GM18519 (cell line): ENCODE measurements around the gene ARHGEF6.
"Not testable (repeated sequence)": the region's sequence is repeated elsewhere in the genome, so short reads cannot be mapped to it uniquely, and the experiment has no call there.

Source experiments
- ATAC-seq: cut with Tn5 transposase; IDR thresholded peaks from one replicate; pipeline ENCODE4 v1.9.1; 2021; ENCODE audit warnings: mild to moderate bottlenecking, moderate library complexity; ENCODE audit not compliant: unreplicated experiment, low FRiP score

The ARHGEF6 gene

DNA sequence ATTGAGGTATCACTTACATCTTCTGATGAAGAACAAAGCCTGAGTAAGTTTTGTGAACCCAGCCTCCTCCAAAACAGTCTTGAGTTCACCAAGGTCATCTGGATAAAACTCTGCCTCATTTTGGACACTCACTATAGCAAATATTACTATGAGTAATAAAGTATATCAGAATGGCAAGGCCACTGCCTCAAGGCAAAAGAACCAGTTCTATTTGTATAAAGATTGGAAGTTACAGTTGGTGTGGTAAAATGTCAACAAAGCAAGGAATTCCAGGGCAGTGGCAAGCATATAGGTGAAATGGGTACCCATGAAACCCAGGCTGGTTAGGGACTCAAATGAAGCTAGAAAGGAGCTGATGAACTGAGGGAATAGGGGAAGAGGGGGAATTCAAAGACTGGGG is 2.4 kb upstream of the ARHGEF6 start:
- ATAC-seq = no peak

DNA sequence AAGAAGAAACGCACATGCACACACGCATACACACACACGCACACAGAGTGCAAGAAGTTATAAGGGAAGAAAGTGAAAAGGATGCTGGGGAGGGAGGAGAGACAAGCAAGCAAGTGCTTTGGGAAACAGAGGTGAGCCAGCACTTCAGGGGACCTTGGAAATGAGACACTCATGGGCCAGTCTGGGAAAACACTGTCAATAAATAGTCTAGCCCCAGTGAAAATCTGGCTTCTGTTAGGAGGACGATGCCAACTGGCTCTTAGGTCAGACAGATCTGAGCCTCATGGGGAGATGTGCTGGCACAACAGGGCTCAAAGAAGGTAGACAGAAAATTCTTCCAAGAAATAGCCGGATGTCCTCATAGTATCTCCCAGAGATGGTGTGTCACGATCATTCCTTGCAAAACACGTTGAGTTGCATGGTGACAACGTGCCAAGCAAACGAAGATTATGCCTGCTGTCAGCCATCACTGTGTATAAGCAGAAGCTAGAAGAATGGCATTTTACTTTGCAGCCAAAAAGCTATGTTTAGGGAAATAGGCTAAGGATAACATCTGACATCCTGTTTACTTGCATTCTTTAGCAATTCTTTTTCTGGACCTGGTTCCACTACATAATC is 557 bp upstream of the ARHGEF6 start:
- ATAC-seq = no peak

DNA sequence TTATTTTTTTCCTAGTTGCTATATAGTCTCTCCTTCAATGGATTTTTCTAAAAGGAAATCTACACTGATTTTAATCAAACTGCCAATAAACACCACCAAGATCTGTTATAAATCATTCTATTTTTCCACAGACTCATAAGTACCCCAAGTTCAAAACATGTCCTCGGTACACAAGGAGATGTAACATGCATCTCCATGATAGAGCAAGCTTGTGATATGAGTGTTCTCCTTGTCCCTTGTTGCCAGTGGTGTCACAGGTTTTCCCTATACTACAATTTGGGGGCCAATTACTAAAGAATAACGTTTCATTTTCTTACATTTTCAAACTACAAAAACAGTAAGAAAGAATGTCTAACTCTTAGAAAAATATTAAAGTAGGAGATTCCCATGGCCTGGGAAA is 491 bp downstream of the ARHGEF6 start:
- ATAC-seq = no peak

DNA sequence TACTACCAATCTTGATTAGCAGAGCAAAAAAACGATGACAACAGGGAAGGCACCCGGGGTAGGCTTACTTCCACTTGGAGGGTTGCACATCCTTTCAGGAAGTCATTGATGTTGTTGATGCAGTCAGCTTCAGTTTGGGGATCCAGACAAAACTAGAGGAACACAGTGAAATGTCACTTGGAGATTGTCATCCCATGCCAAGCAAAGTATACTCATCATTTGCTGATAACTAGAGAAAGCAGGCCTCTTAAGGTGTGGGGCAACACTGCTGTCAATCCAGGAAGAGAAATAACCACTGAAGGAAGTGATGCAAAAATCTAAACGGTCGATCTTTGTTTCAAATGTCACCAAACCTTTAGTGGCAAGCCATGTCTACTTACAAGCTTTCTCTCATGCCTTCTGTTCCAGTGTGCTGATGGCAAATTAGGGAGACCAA is 1.4 kb downstream of the ARHGEF6 start:
- ATAC-seq = peak; percentile 33

GRCh38 chrX:136778916-136779315 is 1.8 kb downstream of the ARHGEF6 start:
- ATAC-seq = no peak

DNA sequence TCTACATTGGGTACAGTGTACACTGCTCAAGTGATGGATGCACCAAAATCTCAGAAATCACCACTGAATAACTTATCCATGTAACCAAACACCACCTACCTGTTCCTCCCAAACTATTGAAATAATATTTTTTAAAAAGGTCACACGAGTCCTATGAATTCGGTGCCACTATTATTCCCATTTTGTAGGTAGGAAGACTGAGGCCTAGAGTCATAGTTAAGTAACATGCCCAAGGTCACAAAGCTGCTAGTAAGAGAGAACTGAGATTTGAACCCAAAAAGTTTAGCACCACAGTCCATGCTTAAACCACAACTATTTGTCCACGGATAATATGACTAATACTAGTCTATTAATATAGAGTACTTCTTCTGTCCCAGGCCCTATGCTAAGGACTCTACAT is 2.7 kb downstream of the ARHGEF6 start:
- no peak for ATAC-seq

DNA sequence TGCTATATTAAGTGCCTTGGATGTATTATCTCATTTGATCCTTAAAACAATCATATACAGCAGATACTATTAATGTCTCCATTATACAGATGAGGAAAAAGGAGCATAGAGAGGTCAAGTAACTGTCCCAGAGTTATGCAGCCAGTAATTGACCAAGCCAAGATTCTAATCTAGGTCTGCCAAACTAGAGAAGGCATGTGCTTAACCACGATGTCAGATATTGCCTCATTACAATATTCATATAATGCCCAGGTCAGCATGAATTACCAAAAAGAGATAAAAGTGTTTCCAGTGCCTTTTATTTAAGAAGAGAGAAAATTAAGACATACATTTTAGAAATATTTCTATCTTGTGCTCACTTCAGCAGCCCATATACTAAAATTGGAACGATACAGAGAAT is 7.1 kb downstream of the ARHGEF6 start:
- ATAC-seq = no peak

- not testable (repeated sequence) for ATAC-seq
Observed at GRCh38 chrX:136771869-136772268, 8.9 kb downstream of the ARHGEF6 start.

DNA sequence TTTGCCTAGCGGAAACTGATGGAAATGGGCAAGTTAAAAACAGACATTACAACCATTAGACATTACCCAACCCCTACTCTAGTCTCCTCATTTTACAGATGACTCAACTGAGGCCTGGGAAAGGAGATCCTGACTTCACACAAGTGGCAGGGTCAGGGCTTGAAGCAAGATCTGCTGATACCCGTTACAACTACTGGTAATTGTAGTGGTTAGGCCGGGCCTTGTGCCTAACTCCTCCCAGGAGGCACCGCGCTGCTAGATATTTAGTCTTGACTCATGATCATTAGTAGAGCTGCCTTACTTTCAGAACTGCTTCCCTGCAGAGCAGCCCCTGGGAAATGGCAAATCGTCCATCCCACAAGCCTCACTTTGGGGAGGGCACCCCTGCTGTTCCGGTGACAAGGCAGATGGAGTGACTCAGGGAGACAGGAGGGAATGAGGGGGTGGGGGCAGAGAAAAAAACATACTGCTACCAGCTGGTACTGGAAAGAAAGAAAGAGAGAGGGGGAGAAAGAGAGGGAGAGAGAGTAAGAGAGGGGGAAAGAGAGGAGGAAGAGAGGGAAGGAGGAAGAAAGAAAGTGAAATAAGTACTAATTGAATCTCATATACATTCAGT is 12.2 kb downstream of the ARHGEF6 start:
- ATAC-seq = peak; percentile 32

GRCh38 chrX:136767104-136767941 is 13.4 kb downstream of the ARHGEF6 start:
- peak; percentile 58 for ATAC-seq

- ATAC-seq = no peak
Observed at GRCh38 chrX:136766785-136767103, 14.0 kb downstream of the ARHGEF6 start.

DNA sequence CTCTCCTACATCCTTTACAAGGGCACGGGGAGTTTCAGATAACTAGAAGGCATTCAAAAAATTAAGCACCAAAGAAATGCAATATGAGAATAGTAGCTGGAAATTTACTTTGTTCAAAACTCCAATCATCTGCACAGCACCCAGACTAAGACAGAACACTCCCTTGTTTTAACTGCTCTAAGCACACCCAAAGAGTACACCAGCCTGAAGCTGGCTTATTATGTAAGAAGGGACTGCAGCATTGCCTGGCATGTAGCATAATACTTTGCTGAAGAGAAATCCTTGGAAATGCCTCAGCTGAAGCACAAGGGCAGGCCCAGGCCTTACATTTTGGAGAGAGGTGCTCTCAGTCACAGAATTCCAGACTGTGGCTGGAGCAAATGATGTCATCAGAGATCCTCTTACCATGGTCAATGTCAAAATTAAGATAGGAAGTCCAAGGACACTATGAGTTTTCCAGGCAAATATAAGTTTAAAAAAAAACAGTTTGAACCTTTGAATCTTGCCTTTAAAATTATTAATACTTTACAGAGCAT is 14.8 kb downstream of the ARHGEF6 start:
- ATAC-seq = no peak

GRCh38 chrX:136764206-136764605 is 16.5 kb downstream of the ARHGEF6 start:
- no peak for ATAC-seq

DNA sequence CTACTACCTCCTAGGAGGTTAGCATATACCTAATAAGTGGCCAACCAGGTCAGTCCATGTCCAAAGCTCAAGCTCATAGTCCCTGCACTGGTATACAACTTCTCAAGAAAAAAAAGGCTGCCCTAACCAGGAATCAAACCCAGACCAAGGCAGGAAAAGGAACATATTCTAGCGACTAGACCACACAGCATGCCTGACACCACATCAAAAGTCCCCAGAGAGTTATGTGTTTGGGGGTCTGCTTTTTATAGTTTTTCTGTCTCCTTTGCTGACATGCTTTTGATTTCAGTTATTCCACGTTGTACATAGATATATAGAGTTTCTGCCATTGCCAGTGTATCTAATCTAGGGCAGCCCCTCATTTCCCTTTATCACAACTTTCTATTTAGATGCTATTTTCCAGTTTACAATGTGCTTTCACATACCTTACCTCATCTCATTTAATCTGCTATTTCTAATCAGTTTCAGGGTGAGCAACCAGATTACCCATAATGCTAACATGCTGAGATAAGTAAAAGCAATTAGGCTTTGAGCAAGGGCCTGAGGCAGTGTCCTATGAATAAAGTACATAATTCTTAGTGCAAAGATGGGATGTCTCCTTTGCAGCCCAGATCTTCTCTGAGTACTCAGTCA is 17.8 kb downstream of the ARHGEF6 start:
- ATAC-seq = no peak

DNA sequence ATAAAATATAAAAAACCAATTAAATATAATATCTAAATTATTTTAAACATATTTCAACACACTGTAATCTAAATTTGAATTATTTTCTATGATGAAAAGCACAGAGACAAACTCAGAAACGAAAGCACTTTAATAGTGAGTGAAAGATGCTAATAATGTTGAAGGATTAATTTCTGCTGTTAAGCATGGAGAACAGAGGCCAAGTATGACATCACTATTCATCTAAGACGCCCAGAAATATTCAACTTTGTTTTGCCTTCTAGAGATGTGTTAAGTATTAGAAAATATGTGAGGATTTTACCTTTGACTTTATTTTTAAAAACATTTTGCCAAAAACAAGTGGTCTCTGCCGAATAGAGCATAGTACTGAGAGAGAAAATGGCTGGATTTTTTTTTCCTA is 19.3 kb downstream of the ARHGEF6 start:
- no peak for ATAC-seq

GRCh38 chrX:136759968-136760367 is 20.8 kb downstream of the ARHGEF6 start:
- ATAC-seq = peak; percentile 84

GRCh38 chrX:136755411-136755810 is 25.3 kb downstream of the ARHGEF6 start:
- ATAC-seq = no peak

GRCh38 chrX:136754651-136755050 is 26.1 kb downstream of the ARHGEF6 start:
- ATAC-seq = no peak

- ATAC-seq = no peak
Observed at GRCh38 chrX:136752796-136753195, 27.9 kb downstream of the ARHGEF6 start.

DNA sequence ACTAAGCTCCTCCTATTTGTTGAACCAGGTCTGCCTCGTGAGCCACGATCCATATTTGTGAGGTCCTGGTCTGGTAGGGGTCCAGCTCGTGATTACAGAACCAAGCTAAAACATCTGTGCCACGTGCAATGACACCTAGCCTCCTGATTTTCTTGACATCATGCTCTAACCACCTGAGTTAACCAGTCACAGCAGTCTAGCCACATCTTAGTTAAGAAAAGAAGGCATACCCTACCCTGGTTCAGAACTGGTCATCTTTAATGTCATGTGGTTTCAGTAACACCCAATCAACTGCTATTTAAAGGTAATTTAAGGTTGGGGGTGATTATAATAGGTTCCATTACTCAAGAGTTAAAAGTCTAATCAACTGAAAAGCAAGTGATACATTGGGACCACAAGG is 28.4 kb downstream of the ARHGEF6 start:
- ATAC-seq = no peak

DNA sequence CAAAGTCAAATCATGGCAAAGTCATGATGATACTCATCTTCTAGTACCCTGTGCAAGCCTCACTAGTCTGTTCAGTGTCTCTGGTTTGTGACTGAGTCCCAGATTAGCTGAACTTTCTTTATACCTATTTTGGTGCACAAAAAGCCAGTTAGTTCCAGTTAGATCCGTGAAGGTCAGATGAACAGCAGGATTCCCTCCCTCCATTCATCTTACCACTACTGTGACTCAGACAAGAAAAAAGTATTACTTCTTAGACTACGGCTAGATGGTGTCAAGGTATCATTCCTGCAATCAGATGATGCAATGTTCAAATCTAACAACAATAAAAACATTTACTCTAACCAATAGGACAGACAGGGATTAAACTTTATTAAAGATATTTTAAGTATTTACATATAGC is 30.4 kb downstream of the ARHGEF6 start:
- no peak for ATAC-seq
